Left renal pelvis (tissue), 4 donors: Measurements from ENCODE around the gene GAPVD1. TPM values are rescaled to one million over a fixed set of nuclear protein-coding genes. Genes with fewer than 3 reads are reported as not detected.
A peak's percentile ranks its signal among the peaks of the same experiment; 100 is the strongest.
"Not testable (repeated sequence)": the region's sequence is repeated elsewhere in the genome, so short reads cannot be mapped to it uniquely, and the experiment has no call there.

Source experiments
- DNase-seq, 4 donors: peaks; one replicate each; pipeline ENCODE4 v3.0.0-alpha.2; 2013; ENCODE audit warnings: low read depth in 4 of 4, low spot score in 3 of 4
- polyA plus RNA-seq, 4 donors: library from polyadenylated mRNA; unstranded; fragments of 120-200 nt; gene quantifications; one replicate each; pipeline ENCODE4 v1.2.1, GENCODE V29; 2013; ENCODE audit not compliant: insufficient read length in 4 of 4

The GAPVD1 gene
- polyA plus RNA-seq, 4 donors, result 27.2 to 37.3 (median 31.2) TPM

DNA sequence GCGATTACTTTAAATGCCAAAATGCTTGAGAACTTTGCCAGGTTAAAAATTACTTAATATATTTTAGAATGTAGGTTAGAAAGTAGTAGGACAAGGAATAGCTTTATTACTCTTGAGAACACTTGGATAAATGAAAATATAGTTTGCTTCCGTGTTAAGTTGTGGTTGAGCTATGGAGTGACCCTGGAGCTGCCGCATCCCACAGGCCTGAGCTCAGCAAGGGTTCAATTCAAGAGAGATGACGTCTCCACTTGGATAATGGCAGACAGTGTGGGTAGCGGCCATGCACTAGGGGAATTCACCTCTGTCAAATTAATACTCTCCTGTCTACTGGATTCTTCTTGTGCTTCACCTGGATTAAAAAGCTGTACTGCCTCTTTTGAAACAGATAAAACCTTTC, 105.0 kb downstream of the GAPVD1 start:
- no peak for DNase-seq

DNA sequence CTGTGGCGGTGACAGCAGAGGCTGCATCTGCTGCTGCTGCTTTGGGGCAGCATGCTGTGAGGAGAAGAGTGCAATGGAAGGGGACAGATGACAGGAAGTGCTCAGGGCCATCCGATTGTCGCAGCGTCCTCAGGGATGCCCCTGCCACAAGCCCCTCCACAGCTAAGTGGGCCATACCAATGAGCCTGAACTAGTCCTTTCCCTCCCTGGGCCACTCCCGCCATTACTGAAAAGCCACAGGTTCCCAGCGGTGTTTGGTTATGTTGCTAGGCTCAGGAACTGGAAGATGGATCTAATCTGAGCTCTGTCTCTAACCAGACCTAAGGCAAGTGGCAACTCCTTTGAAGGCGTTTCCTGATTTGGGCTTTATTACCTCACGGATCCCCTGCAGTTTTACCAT, 109.2 kb downstream of the GAPVD1 start:
- DNase-seq, result no peak

DNA sequence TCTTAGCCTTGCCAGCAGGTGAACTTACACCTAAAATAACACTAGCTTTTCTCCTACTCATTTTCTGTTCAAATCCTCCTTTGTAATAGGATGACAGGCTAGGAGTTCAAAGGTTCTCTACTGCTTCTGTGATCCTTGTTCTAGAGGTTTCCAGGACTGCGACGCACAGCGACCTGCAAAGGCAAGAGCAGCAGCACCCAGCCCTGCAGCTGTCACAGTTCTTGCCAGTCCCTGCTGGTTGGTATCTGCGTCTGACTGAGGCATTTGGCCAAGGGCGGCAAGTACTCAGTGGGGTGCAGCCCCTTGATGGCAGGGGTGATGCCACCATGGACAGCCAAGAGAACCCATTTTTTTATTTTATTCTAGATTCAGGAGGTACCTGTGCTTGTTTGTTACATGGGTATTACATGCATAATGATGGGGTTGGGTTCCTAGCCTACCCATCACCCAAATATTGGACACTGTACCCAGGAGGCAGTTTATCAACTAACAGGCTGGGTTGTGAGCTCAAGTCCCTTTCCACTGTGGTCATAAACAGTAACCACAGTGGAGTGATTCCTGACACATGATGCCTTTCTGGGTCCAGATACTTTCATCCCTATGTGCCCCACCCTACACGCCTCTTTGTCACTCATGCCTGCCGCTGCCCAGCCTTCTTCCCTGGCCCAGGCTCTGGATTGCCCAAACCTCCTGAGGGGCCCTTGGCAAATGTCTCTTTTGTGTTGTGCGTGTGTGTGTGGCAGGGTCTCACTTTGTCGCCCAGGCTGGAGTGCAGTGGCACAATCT, 111.0 kb downstream of the GAPVD1 start:
- DNase-seq, result no peak

DNA sequence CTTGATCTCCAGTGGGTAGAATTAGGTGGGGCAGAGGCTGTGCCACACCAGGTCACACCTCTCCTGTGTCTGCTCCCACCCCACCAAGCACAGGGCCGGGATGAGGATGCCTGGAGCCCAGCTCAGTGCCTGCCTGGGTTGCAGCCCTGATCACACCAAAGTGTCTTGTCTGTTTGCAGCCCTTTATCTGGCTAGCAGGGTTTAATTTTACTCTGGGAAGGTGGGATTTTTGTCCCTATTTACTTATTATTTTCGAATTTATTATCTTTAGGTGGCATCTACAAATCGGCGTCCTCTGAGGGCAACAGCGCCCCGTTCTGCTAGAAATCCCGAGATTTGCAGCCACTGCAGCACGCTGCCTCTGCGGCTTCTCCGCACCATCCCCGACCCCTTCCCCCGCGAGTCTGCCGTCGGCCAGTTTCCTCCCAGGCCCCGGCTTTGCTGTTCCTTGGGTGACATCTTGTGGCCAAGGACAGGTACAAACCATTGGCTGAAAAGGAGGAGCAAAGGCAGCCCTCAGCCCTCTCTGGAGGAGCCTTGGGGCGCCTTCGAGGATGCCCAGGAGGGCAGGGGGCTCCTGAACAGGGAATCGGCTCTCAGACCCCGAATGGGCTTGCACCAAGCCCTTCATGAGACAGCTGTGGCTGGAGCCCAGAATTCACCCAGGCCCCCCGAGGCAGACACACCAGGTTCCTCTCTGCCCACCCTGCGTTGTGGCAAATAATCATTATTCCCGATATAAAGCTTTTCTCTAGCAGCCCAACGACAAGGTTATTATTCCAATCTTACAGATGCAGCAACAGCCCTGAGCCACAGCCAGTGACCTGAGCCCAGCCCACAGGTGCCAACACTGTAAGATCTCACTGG, 113.0 kb downstream of the GAPVD1 start:
- peak; percentile 46 to 66 (median 62) for DNase-seq

DNA sequence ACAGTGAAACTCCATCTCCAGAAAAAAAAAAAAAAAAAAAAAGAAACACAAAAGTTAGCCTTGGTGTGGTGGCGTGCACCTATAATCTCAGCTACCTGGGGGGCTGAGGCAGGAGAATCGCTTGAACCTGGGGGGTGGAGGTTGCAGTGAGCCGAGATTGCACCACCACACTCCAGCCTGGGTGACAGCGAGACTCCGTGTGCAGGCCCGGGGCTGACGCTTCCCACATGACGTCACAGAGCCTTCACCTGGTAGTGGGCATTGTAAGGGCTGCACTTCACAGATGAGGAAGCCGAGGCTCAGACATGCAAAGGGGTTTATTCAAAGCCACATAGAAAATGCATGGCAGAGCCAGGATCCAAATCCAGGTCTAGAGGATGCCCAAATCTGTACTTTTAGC, 114.2 kb downstream of the GAPVD1 start:
- DNase-seq, result no peak

DNA sequence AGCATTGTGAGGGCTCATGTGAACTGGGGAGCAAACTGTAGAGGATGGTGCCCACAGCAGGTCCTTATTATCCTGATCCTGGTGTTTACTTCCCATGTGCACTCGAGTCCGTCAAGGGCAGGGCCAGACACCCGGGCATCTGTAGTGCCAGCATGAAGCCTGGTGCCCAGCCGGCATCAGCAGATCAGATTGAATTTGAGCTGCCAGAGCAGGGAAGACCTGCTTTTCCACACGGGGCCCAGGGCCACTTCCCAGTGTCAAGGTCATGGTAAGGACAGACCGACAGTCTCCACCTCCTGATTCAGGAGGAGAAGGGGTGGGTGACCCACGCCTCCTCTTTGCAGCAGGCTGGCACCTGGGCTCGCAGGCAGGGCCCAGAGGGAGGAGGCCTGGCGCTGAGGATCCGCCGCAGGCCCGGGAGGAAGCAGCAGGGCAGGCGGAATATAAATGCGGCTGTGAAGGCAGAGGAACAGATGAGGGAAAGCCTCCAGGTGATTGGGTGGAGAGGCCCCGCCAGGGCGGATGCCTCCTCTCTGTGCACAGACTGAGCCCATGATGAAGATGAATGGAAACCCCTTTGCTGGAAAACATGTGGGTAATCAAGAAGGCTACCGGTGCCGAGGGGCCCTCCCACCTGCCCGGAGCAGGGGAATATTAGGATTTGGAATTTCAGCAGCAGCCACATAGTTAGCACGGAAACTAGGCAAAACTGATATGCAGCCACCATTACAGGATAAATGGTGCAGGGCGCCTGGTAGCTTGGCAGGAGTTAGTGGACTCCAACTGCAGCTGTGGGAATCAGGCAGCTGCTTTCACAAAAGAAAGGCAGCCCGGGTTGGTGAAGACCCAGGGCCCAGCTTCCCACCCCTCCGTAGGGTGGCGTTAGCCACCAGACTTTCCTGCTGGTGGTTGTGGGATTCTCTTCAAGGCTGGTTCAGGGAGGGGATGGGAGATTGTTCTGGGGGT, 114.9 kb downstream of the GAPVD1 start:
- DNase-seq, result no peak

DNA sequence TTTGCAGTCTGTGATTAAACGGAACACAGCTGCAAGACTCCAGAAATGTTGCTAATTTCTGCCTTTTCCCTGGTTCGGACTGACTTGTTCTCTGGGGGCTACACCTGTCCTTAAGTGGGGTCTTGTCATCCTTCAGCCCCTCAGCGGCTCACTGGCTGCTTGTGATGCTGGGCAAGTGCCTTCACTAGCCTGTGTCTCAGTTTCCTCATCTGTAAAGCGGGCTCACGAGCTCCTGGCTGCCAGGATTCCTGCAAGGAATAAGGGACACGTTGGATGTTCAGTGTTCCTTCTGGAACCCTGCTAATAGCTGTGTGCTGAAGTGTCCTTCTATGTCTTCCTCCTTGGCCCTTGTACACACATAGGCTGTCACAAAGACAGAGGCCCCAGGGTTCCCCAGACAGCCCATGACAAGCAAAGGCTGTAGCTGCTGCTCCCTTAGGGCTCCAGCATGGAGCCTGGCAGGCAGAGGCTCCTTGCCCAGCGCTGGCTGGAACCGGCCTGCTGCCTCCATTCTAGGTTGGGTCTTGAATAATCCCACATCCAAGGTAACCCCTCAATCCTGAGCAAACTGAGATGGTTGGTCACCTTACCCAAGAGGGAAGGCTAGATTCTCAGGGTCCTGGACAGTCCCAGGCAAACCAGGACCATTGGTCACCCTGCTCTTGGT, 116.1 kb downstream of the GAPVD1 start:
- DNase-seq, result no peak

DNA sequence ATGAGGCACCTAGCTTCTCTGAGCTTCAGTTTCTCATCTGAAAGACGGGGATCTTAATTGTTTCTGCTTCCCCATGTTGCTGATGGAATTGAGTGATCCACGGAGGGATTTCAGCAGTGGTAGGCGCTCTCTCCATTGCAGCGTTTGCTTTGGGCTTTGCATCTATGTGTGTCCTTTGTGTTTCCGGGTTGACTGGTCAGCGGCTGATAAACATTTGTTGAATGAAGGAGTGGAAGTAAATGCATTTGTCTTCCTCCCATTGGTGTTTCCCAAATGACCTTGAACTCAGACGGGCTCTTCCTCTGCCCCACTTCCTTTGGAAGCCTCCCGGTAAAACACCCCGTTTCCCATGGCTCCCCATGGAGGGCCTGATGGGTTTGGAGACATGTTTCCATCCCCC, 117.2 kb downstream of the GAPVD1 start:
- DNase-seq, result no peak

DNA sequence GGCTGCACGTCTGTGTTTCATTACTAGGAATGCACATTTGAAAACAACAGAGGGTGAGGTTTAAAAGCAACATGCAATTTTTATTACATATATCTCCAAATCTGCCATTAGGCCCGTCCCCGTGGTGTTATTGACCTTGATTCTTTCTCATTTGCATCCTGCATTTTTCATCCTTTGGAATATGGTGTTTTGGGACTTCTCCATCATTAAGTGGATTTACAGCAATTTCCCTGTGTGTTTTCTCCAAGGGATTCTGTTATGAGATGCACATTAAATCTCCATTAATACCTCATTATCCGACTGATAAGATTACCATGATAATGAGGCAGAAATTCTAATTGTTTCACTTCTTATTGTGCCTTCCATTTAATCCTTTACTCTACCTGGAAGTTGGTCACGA, 117.6 kb downstream of the GAPVD1 start:
- DNase-seq, result no peak

DNA sequence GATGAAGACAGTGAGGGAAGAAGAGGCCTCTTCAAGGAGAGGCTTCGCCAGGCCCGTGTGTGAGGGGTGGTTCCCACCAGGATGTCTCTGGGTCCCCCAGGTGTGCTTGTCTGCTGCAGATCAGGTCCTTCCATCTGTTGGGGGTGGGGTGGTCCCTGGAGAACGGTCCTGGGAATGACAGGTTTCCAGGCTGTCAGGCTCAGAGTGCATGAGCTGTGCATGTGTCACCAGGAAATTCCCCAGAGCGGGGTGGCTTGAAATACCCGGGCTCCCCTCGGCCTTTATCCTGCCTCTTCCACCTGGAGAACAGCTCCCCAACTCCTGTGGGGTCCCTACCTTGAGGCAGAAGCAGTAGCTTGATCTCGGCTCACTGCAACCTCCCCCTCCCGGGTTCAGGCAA, 118.8 kb downstream of the GAPVD1 start:
- no peak for DNase-seq

DNA sequence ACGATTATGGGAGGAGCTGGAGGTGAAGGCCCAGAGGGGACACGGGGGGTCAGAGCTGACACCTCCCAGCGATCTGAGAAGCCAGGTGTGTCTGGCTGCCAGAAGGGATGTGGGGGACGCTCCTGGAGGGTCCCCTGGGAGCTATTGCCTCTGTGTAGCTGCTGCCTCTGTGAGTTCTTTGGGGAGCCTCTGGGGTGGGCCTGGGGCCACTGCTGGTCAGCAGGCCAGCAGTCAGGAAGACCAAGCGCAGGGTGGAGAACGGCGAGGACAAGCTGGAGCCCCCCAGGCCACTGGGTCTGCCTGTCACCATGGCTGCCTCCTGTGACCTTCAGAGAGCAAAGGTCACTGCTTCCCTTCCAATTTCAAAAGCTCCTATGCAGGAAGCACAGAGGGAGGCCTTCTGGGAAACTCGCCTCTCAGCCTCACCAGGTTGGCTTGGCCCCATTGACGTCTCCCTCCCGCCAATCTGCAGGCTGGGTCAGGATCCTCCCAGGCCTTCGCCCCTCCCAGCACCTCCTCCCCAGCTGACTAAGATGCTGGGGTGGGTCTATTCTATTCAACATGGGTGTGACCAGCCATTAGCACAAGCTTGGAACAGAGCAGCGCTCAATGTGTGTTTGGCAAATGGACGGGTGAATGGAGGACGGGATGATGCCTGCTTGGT, 126.4 kb downstream of the GAPVD1 start:
- no peak for DNase-seq

DNA sequence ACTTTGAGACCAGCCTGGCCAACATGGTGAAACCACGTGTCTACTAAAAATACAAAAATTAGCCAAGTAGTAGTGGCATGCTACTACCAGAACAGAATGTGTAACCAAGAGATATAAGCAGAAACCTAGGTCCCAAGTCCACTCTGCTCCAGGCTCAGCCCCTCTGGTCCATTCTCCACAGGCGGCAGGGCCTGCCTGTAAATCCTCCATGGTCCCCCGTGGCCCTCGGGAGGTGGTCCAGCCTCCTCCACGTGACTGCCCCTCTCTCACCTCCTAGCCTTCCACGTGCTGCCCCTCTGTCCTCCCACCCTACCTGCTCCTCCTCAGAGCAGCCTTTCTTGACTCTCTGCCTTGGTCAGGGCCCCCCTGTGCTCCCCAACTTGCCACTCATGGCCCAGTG, 127.4 kb downstream of the GAPVD1 start:
- DNase-seq, result no peak

DNA sequence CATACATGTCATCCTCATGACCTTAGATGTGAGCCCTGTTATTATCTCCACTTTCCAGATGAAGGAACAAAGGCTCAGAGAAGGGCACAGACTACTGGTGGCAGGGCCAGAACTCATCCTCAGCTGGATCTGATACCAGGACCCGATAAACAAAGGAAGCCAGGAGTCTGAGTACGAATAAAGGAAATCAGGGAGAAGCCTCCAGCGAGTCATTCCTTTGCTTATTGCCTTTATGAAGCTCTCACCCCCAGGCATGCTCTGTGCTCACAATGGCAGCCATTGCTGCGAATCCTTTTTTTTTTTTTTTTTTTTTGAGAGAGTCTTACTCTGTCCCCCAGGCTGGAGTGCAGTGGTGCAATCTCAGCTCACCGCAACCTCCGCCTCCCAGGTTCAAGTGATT, 130.1 kb downstream of the GAPVD1 start:
- DNase-seq, result no peak

DNA sequence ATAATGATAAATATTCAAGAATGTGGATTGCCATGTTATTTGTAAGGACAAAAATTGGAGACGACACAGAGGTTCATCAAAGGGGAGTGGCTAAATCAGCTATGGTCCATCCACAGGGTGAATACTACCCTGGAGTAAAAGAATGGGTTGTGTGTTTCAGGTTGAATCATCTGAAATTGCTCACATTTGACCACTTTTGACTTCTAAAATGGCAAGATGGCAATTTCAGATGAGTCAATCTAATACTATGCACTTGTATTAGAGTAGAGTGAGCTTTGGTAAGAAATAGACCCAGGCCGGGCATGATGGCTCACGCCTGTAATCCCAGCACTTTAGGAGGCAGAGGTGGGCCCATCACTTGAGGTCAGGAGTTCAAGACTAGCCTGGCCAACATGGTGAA, 131.8 kb downstream of the GAPVD1 start:
- DNase-seq, result no peak

DNA sequence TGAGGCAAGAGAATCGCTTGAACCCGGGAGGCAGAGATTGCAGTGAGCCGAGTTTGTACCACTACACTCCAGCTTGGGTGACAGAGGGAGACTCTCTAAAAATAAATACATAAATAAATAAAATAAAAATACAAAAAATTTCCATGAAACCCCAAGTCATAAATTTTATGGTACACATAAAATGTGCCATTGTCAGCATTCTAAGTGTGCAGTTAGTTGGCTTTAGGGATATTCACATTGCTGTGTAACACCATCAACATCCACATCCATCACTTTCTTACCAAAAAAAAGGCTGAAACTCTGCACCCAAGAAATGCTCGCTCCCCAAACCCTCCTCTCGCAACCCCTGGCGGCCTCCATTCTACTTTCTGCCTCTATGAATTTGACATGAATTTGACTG, 135.2 kb downstream of the GAPVD1 start:
- DNase-seq, result no peak

DNA sequence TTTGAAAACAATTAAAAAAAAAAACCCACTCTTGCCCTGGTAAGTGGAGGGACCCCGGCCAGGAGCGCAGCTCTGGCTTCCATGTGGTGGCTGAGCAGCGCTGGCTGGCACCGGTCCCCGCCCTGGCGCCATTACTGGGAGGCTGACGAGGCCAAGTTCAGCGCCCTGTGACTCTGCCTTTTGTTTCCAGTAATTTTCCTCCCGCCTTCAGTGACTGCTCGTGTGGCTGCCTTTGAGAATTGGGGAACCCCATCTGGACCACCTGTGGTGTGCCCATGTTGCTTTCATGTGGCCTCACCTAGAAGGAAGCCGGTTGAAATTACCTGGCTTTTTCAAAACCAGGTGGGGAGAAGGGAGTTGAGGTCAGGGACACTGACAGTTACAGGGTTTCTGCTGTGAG, 136.1 kb downstream of the GAPVD1 start:
- no peak for DNase-seq

DNA sequence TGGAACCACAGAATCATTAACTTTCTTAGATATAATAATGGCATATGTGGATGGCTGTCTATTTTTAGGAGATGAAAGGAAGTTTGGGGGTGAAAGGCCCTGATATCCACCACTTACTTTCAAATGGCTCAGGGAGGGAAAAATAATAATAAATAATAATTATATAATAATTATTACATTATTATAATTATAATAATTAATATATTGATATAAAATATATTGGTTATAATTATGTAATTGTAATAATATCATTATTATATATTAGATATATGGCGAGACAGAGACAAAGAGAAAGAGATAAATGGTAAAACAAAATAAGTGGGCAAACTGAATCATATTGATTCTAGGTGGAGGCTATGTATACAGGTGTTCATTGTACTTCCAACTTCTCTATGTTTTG, 136.6 kb downstream of the GAPVD1 start:
- no peak for DNase-seq

DNA sequence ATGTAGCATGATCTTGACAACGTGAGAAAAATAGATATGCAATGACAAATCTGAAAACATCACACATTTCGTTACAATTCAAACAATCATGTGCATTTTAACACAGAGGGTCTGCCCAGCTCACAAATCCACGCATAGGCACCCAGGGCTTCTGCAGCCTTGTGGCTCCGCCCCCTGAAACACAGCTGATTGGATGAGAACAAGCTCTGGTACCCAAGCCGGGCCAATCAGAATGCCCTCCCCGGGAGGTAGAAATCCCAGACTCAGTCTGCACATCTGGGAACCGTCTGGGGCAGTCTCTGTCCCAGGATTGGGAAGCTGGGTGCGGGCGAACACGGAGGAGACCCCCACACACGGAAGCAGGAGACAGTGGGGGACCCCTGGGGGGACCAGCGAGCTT, 137.5 kb downstream of the GAPVD1 start:
- DNase-seq, result no peak

DNA sequence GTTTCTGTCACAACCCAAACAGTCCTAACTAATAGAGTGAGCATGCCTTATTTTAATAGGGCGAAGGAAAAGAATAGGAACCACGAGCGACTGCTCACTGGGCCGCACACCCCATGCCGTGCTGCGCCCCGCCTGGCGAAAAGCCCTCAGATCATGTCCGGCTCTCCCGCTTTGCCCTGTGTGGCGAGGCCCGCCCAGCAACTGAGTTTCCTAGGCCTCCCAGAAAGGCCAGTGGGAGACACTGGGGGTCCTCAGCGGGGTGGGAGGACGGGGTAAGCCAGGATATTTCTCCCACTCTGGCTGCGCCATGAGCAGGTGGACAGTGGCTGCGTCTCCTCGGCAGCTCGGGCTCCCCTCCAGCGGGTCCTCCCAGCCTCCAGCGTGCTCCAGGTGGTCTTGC, 138.0 kb downstream of the GAPVD1 start:
- no peak for DNase-seq

DNA sequence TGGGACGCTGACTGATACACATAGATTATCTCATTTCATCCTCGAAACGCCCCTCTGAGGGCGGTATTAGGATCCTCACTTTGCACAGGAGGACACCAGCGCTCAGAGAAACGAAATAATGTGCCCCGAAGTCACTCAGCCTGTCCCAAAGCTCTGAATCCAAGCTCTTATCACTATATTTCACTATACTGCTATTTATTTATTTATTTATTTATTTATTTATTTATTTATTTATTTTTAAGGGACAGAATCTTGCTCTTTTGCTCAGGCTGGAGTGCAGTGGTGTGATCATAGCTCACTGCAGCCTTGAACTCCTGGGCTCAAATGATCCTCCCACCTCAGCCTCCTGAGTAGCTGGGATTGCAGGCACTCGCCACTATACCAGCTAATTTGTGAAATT, 138.6 kb downstream of the GAPVD1 start:
- not testable (repeated sequence) for DNase-seq
